Ectodermal cell (in vitro differentiated cells): Measurements from ENCODE around the gene DNAJB8.

Experiments
- H3K27ac ChIP-seq: 2 replicates; pipeline ENCODE4 v1.7.0; 2013; ENCODE audit warnings: mild to moderate bottlenecking, low read depth, low read length; ENCODE audit not compliant: insufficient read depth, poor library complexity, severe bottlenecking
- H3K27me3 ChIP-seq: 2 replicates; pipeline ENCODE4 v1.7.0; 2013; ENCODE audit warnings: mild to moderate bottlenecking, low read length; ENCODE audit not compliant: insufficient read depth, control insufficient read depth, poor library complexity, severe bottlenecking
- H3K36me3 ChIP-seq: one replicate; pipeline ENCODE4 v1.7.0; 2013; ENCODE audit warnings: low read length; ENCODE audit not compliant: control insufficient read depth, insufficient read depth
- H3K4me1 ChIP-seq: one replicate; pipeline ENCODE4 v1.7.0; 2013; ENCODE audit warnings: low read length; ENCODE audit not compliant: control insufficient read depth, insufficient read depth
- H3K4me3 ChIP-seq: 2 replicates; pipeline ENCODE4 v1.7.0; 2013; ENCODE audit warnings: low read depth, low read length, control low read depth; ENCODE audit not compliant: insufficient read depth
- H3K9me3 ChIP-seq: 2 replicates; pipeline ENCODE4 v1.7.0; 2013; ENCODE audit warnings: mild to moderate bottlenecking, low read length, moderate library complexity; ENCODE audit not compliant: control insufficient read depth
- WGBS, 2 experiments: methylation state at CpG; one replicate each; pipeline ENCODE4 v1.1.7; 2013; ENCODE audit warnings: missing lambda C conversion rate in 2 of 2; 5-methylcytosine and 5-hydroxymethylcytosine counted together

DNAJB8 gene

DNA sequence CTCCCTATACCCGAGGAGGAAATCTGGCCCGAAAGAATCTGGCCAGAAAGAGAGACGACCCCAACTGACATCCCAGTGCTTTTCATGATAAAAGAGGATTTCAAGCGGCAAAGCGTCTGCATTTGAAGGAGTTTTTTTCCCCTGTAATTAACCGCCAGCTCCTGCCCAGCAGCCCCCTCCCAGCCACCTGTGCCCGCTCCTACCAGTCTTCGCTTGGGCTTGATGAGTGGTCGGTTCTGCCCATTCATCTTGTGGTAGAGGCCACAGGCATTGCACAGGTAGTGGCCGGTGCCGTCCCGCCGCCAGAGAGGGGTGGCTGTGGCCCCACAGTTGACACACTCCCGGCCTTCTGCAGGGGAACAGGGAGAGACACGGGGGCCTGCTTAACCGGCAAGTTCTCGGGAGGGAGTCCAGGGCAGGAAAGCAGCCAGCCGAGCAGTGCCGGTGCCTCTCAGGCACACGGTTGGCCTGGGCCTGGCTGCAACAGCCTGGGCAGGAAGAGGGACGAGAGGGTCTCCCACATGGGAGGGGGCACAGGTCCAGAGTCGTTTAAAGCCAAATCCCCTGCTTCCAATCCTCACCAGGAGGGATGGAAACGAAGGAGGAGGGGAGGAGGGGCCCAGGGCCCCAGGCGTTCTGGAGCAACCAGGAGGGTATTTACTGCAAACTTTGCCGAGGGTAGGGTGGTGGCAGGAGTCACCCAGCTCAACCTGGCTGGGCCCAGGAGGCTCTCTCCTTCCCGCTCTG lies 17.1 kb upstream of the DNAJB8 start:
- H3K27me3 ChIP-seq = peaks cover 100% of the 10 kb centered on the region
- no peaks in the 10 kb centered on the region for H3K9me3 ChIP-seq
- H3K4me1 ChIP-seq = peaks cover 54% of the 10 kb centered on the region
- WGBS, 2 experiments = 0% methylated on average over 26 of the region's 26 CpGs
- no peak overlapping the region for H3K27ac ChIP-seq
- no peak overlapping the region for H3K4me3 ChIP-seq
- H3K36me3 ChIP-seq = no peaks in the 10 kb centered on the region

DNA sequence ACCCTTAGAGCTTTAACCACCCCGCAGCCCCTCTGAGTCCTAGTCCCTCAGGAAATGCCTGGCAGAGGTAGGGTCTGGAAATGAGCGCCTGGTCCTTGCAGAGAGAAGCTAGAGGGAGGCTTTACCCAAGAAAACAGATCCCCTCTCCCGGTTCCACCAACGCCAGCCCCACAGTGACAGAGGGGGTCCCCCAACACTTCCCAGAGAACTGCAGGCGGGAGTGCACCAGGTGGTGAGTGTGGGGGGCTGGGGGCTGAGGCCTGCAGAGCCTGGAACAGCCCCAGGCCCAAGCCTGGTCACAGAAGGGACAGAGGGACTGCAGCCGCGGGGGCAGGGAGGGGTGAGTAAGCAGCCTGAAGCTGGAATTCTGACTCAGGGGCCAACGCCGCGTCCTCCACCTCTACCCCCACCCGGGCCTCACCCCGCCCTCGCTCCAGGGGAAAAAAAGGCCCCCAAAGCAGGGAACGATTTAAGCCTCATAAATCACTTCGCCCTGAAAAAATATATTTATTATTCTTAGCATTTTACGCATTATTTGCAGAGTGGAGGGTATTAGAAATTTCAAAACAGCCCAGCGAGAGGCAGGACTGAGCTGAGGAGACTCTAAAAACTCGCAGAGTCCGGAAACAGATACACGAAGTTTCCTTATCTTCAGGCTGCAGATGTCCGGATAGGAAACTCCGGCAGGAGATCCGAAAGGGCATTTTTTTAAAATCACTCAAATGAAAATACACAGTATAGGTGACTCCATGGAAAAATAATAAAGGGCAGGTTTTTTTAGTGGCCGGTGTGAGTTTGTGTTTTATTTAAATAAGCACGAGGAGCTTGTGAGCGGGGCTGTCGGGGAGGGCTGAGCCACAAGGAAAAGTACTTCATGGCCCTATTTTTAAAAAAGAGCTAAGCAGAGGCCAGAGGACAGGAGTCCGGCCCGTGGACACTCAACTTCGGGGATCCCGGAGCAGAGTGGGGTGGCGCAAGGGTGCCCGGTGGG lies 16.3 kb upstream of the DNAJB8 start:
- H3K4me3 ChIP-seq = no peak overlapping the region
- H3K27ac ChIP-seq = no peak overlapping the region
- WGBS, 2 experiments = 2 to 3% methylated on average over 29 to 31 of the region's 33 CpGs
- no peaks in the 10 kb centered on the region for H3K36me3 ChIP-seq
- peaks cover 98% of the 10 kb centered on the region for H3K27me3 ChIP-seq
- no peaks in the 10 kb centered on the region for H3K9me3 ChIP-seq
- peaks cover 48% of the 10 kb centered on the region for H3K4me1 ChIP-seq

DNA sequence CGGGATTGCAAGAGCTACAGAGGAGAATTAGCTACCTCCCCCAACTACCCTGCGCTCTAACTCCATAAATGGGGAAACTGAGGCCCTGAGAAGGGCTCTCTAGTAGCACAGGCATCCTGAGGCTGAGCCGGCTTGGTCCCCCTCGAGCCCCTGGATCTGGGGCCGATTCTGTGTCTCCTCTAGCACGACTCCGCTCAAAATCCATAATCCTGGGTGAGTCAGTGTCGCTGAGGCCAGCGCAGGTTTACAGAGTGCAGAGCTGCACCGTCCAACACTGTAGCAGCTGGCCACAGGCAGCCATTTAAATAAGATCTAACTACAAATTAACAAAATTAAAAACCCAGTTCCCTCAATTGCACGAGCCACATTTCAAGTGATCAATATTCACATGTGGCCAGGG lies 15.5 kb upstream of the DNAJB8 start:
- Histone ChIP-seq H3K4me3 (no peak overlapping the region), H3K4me1 (peaks cover 44% of the 10 kb centered on the region), H3K27me3 (peaks cover 96% of the 10 kb centered on the region), H3K9me3 (no peaks in the 10 kb centered on the region), H3K36me3 (no peaks in the 10 kb centered on the region), H3K27ac (no peak overlapping the region)
- 5 to 7% methylated on average over 11 of the region's 11 CpGs for WGBS, 2 experiments

DNA sequence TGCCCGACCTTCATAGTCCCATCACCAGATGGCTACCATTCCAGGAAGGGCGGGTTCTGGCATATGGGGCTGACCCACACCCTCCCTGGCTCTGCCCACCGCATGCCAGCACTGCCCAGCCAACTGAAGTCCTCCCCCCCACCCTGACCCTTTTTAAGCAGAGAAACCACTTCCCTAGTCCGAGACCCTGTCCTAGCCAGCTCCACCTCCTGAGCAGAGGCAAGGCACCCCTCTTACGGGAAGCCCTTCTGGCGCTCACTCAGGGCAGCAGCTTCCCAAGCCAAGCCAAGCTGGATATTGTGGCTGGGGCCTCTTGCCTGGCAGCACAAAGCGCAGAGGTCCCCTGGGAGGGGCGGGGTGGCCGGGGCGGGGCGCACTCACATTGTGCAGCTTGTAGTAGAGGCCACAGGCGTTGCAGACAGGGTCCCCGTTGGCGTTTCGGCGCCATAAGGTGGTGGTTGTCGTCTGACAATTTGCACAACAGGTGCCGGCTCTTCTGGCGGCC lies 14.8 kb upstream of the DNAJB8 start:
- no peaks in the 10 kb centered on the region for H3K36me3 ChIP-seq
- H3K27me3 ChIP-seq = peaks cover 89% of the 10 kb centered on the region

DNA sequence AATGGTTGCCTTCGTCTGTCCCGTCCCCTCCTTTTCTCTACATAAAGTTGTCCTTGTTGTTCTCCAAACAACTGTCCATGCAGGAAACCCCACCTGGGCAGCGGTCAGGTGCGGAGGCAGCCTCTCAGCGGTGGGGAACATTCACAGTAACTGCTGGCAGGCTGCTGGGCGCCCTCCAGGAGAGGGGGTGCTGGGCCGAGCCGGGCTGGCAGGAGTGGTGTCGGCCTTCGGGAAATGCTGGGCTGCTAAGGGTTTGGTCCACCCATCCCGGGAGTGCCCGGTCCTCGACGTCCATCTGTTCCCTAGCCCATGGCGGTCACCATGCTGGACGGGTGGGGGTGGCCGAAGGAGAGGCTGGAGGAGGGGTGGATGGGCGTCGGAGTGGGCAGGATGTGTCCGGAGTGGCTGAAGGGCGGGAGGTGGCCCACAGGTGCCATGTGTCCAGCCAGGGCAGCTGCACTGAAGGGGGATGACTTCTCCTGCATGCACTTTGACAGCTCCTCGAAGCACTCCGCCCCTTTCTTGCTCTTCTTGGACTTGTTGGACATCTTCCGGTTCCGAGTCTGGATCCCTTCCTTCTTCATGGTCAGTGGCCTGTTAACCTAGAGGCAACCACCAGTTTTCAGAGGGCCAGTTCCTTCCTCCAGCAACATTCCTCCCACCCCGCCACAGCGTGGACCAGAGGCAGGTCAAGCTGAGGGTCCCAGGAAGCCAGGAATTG lies 14.2 kb upstream of the DNAJB8 start:
- H3K36me3 ChIP-seq = no peaks in the 10 kb centered on the region
- H3K9me3 ChIP-seq = no peaks in the 10 kb centered on the region
- H3K27ac ChIP-seq = no peak overlapping the region
- H3K4me1 ChIP-seq = peaks cover 31% of the 10 kb centered on the region
- peaks cover 87% of the 10 kb centered on the region for H3K27me3 ChIP-seq
- WGBS, 2 experiments = 83 to 86% methylated on average over 27 of the region's 27 CpGs
- no peak overlapping the region for H3K4me3 ChIP-seq

More for the DNA sequence above, 14.8 kb upstream of the DNAJB8 start:
- 11 to 13% methylated on average over 19 of the region's 19 CpGs for WGBS, 2 experiments
- Histone ChIP-seq H3K4me1 (peaks cover 37% of the 10 kb centered on the region), H3K9me3 (no peaks in the 10 kb centered on the region), H3K27ac (no peak overlapping the region), H3K4me3 (no peak overlapping the region)

GRCh38 chr3:128480278-128480677 lies 13.6 kb upstream of the DNAJB8 start:
- Histone ChIP-seq H3K27ac (no peak overlapping the region), H3K4me1 (peaks cover 30% of the 10 kb centered on the region), H3K9me3 (no peaks in the 10 kb centered on the region), H3K27me3 (peaks cover 87% of the 10 kb centered on the region), H3K36me3 (no peaks in the 10 kb centered on the region), H3K4me3 (no peak overlapping the region)
- 64 to 70% methylated on average over 11 of the region's 11 CpGs for WGBS, 2 experiments

DNA sequence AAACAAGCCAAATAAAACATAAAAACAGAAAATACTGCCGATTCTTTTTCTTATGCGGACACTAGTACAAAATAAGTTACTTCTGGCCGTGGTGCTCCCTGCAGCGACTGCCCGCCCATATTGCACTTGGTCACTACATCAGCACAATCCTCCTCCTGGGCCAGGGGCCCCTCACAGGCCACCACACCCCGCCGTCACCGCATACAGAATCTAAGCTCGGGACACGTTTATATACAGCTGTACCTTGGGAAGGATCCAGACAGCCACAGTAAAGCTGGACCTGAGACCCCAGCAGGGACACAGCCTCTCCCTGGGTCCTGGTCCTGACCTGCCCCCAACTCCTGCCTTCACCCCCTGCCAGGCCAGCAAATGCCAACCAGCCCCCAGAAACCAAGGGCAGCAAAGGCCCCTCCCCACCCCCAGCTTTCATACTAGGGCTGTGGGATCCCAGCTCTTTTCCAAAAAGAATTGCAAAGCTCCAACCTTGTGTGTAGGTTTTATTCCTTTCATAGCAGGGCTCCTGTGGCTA lies 12.9 kb upstream of the DNAJB8 start:
- no peak overlapping the region for H3K4me3 ChIP-seq
- H3K9me3 ChIP-seq = no peaks in the 10 kb centered on the region
- no peak overlapping the region for H3K27ac ChIP-seq
- peaks cover 87% of the 10 kb centered on the region for H3K27me3 ChIP-seq
- WGBS, 2 experiments = 78 to 80% methylated on average over 10 of the region's 10 CpGs
- peaks cover 28% of the 10 kb centered on the region for H3K4me1 ChIP-seq
- no peaks in the 10 kb centered on the region for H3K36me3 ChIP-seq

GRCh38 chr3:128478576-128479506 lies 12.2 kb upstream of the DNAJB8 start:
- WGBS, 2 experiments = 74 to 77% methylated on average over 11 of the region's 11 CpGs
- H3K36me3 ChIP-seq = no peaks in the 10 kb centered on the region
- H3K27ac ChIP-seq = no peak overlapping the region
- no peaks in the 10 kb centered on the region for H3K9me3 ChIP-seq
- H3K4me1 ChIP-seq = peaks cover 22% of the 10 kb centered on the region
- peaks cover 87% of the 10 kb centered on the region for H3K27me3 ChIP-seq
- H3K4me3 ChIP-seq = no peak overlapping the region

DNA sequence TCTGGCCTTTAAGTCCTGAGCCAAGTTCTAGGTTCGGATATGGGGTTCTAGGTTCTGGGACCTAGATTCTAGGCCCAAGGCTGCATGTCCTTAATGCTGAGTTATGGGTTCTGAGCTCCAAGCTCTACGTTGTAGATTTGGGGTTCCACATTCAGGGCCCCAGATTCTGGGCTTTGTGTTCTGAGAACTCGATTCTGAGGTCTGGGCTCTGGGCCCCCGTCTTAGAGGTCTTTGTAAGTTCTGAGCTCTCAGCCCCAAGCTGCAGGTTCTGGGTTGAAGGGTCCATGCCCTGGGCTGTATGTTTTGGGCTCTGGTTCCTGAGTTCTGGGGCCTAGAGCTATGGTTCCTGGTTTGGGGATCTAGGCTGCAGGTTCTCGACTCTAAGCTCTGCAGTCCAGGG lies 10.0 kb upstream of the DNAJB8 start:
- H3K27me3 ChIP-seq = peaks cover 87% of the 10 kb centered on the region

More for the DNA sequence above, 10.0 kb upstream of the DNAJB8 start:
- H3K36me3 ChIP-seq = no peaks in the 10 kb centered on the region
- whole genome bisulfite sequencing, 2 experiments = 90 to 91% methylated on average over 5 of the region's 5 CpGs
- H3K9me3 ChIP-seq = no peaks in the 10 kb centered on the region
- no peak overlapping the region for H3K27ac ChIP-seq
- H3K4me3 ChIP-seq = no peak overlapping the region
- peaks cover 8% of the 10 kb centered on the region for H3K4me1 ChIP-seq
